DOHH2 (cell line): ENCODE measurements around the gene CLASP2.

Source experiments
- H3F3A ChIP-seq: fragments of 200-600 bp; sonication (generic), shearing (Covaris generic); 2 replicates; pipeline ENCODE4 v1.6.0; 2016; ENCODE audit warnings: antibody characterized with exemption, mild to moderate bottlenecking; ENCODE audit not compliant: control insufficient read depth, insufficient read depth
- H3K27ac ChIP-seq: fragments of 200-600 bp; sonication (generic); 2 replicates; pipeline ENCODE4 v1.5.1; 2014; ENCODE audit warnings: low read depth, mild to moderate bottlenecking, low read length, moderate library complexity
- H3K27me3 ChIP-seq: fragments of 200-600 bp; sonication (generic); 2 replicates; pipeline ENCODE4 v1.6.1; 2014; ENCODE audit warnings: mild to moderate bottlenecking, low read length, mixed read lengths; ENCODE audit not compliant: control insufficient read depth
- H3K36me3 ChIP-seq: fragments of 200-600 bp; sonication (generic); 2 replicates; pipeline ENCODE4 v1.6.1; 2014; ENCODE audit warnings: mild to moderate bottlenecking, low read length, moderate library complexity, mixed read lengths; ENCODE audit not compliant: control insufficient read depth
- H3K4me1 ChIP-seq: fragments of 200-600 bp; sonication (generic); 2 replicates; pipeline ENCODE4 v1.6.1; 2014; ENCODE audit warnings: mild to moderate bottlenecking, low read length, mixed read lengths; ENCODE audit not compliant: control insufficient read depth
- H3K4me2 ChIP-seq: fragments of 200-600 bp; sonication (generic); 2 replicates; pipeline ENCODE4 v1.6.0; 2014; ENCODE audit warnings: mild to moderate bottlenecking, low read length, moderate library complexity
- H3K4me3 ChIP-seq: fragments of 200-600 bp; sonication (generic); 2 replicates; pipeline ENCODE4 v1.5.1; 2014; ENCODE audit warnings: mild to moderate bottlenecking, low read length, mixed read lengths
- H3K79me2 ChIP-seq: fragments of 200-600 bp; sonication (generic); 2 replicates; pipeline ENCODE4 v1.6.1; 2014; ENCODE audit warnings: mild to moderate bottlenecking, low read length, mixed read lengths; ENCODE audit not compliant: control insufficient read depth
- H3K9me2 ChIP-seq: fragments of 200-600 bp; sonication (generic); replicated peaks from 2 replicates; pipeline ENCODE4 v1.6.1; 2014; ENCODE audit warnings: mild to moderate bottlenecking, low read length, mixed read lengths; ENCODE audit not compliant: control insufficient read depth
- H3K9me3 ChIP-seq: fragments of 200-600 bp; sonication (generic); 2 replicates; pipeline ENCODE4 v1.6.1; 2014; ENCODE audit warnings: antibody characterized with exemption, low read length, mixed read lengths; ENCODE audit not compliant: control insufficient read depth, insufficient read depth
- H4K20me1 ChIP-seq: fragments of 200-600 bp; sonication (generic); 2 replicates; pipeline ENCODE4 v1.6.0; 2014; ENCODE audit warnings: low read depth, mild to moderate bottlenecking, antibody characterized with exemption, low read length, moderate library complexity; ENCODE audit not compliant: control insufficient read depth, insufficient read depth
- EZH2phosphoT487 ChIP-seq: fragments of 200-600 bp; sonication (generic); IDR thresholded peaks from 2 replicates; pipeline ENCODE4 v1.6.1; 2017; ENCODE audit warnings: borderline replicate concordance, mild to moderate bottlenecking, antibody characterized with exemption, low read length, moderate library complexity, mixed read lengths
- TF ChIP-seq, protein P1 (sequence below): fragments of 200-600 bp; sonication (generic); IDR thresholded peaks from one replicate; pipeline ENCODE4 v1.5.1; 2014; ENCODE audit warnings: antibody characterized with exemption, mild to moderate bottlenecking, low read depth, low read length; ENCODE audit not compliant: poor library complexity, severe bottlenecking

The CLASP2 gene

DNA sequence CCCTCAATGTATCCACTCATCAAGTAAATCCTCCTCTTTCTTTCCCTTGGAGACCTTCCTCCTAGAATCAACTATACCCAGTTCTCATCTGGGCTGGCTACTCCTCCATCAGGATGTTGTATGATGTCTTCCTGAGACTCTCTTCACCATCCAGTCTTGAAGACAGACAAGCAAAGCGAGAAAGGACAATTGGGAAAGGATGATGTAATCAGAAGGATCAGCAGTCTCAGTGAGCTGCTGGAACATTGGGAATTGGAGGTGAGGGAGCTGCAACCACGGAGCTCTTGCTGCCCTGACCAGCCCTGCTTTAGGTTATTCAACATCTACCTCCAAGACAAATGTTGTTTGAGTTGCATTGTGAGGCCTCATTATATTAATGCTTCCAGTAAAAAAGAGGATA, 229.8 kb downstream of the CLASP2 start:
- TF ChIP-seq, protein P1, sequence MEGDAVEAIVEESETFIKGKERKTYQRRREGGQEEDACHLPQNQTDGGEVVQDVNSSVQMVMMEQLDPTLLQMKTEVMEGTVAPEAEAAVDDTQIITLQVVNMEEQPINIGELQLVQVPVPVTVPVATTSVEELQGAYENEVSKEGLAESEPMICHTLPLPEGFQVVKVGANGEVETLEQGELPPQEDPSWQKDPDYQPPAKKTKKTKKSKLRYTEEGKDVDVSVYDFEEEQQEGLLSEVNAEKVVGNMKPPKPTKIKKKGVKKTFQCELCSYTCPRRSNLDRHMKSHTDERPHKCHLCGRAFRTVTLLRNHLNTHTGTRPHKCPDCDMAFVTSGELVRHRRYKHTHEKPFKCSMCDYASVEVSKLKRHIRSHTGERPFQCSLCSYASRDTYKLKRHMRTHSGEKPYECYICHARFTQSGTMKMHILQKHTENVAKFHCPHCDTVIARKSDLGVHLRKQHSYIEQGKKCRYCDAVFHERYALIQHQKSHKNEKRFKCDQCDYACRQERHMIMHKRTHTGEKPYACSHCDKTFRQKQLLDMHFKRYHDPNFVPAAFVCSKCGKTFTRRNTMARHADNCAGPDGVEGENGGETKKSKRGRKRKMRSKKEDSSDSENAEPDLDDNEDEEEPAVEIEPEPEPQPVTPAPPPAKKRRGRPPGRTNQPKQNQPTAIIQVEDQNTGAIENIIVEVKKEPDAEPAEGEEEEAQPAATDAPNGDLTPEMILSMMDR: no peak
- TF ChIP-seq EZH2phosphoT487: no peak
- Histone ChIP-seq H4K20me1 (no peaks in the 10 kb centered on the region), H3K27ac (no peak overlapping the region), H3K9me2 (no peaks in the 10 kb centered on the region), H3K27me3 (no peaks in the 10 kb centered on the region), H3K4me1 (peaks cover 13% of the 10 kb centered on the region), H3K36me3 (no peaks in the 10 kb centered on the region), H3F3A (no peaks in the 10 kb centered on the region), H3K79me2 (no peaks in the 10 kb centered on the region), H3K4me3 (no peak overlapping the region), H3K4me2 (no peak overlapping the region), H3K9me3 (no peaks in the 10 kb centered on the region)

DNA sequence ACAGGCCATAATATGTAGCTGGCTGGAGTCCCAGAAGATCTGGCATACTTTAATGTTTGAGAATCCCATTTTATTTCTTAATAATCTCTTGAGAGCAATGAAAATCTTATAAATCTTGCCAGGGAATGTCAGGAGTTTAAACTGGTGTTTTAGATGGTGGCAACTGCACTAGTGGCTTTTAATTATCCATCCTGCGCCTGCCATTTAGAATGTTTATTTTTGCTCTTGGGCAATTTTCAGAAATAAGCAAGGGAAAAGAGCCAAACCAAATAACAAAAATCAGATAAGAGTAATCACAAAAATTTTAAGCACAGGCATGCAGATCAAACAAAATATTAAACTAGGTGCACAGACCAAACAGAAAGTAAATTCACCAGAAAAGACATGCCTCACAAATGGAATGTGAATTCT, 235.9 kb downstream of the CLASP2 start:
- Histone ChIP-seq H3K4me3 (no peak overlapping the region), H3K36me3 (no peaks in the 10 kb centered on the region), H3K4me1 (no peaks in the 10 kb centered on the region), H3K4me2 (no peak overlapping the region), H3K27ac (no peak overlapping the region), H4K20me1 (no peaks in the 10 kb centered on the region), H3K79me2 (no peaks in the 10 kb centered on the region), H3K27me3 (no peaks in the 10 kb centered on the region), H3K9me3 (no peaks in the 10 kb centered on the region), H3K9me2 (no peaks in the 10 kb centered on the region), H3F3A (no peaks in the 10 kb centered on the region)
- TF ChIP-seq, protein P1: no peak

DNA sequence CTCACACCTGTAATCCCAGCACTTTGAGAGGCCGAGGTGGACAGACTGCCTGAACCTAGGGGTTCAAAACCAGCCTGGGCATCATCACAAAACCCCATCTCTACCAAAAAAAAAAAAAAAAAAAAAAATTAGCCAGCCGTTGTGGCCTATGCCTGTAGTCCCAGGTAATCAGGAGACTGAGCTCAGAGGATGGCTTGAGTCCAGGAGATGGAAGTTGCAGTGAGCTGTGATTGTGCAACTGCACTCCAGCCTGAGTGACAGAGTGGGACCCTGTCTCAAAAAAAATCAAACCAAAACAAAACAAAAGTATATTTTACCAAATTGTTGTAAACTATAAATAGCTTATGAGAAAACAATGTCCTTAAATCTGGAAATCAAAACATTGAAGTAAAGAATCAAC, 243.2 kb downstream of the CLASP2 start:
- H3K27ac ChIP-seq: no peak overlapping the region
- H3K4me3 ChIP-seq: no peak overlapping the region
- H3K36me3 ChIP-seq: no peaks in the 10 kb centered on the region
- H3K27me3 ChIP-seq: no peaks in the 10 kb centered on the region
- no peaks in the 10 kb centered on the region for H3K79me2 ChIP-seq
- no peaks in the 10 kb centered on the region for H3F3A ChIP-seq
- TF ChIP-seq, protein P1: no peak
- TF ChIP-seq EZH2phosphoT487: no peak
- no peaks in the 10 kb centered on the region for H3K9me3 ChIP-seq
- no peaks in the 10 kb centered on the region for H3K4me1 ChIP-seq
- no peaks in the 10 kb centered on the region for H4K20me1 ChIP-seq
- no peaks in the 10 kb centered on the region for H3K9me2 ChIP-seq
- no peak overlapping the region for H3K4me2 ChIP-seq

DNA sequence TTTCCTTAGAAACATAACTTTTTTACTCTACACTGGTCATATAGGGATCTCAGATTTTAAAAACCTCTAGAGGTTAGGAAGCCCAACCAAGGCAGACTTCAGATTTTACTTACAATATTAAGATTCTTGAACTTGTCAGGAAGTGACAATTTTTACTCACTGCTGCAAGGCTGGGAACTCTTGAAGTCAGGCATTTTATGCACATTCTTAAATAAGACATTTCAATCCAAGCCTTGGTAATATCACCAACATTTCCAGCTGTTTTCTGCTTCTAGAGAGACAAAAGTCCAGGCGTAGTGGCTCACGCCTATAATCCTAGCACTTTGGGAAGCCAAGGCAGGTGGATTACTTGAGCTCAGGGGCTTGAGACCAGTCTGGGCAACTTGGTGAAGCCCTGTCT, 244.2 kb downstream of the CLASP2 start:
- H3K4me2 ChIP-seq: no peak overlapping the region
- no peaks in the 10 kb centered on the region for H3K79me2 ChIP-seq
- no peaks in the 10 kb centered on the region for H3K9me2 ChIP-seq
- no peaks in the 10 kb centered on the region for H3K4me1 ChIP-seq
- no peak for TF ChIP-seq EZH2phosphoT487
- TF ChIP-seq, protein P1: no peak
- no peak overlapping the region for H3K27ac ChIP-seq
- H3K9me3 ChIP-seq: no peaks in the 10 kb centered on the region
- no peak overlapping the region for H3K4me3 ChIP-seq
- H4K20me1 ChIP-seq: no peaks in the 10 kb centered on the region
- no peaks in the 10 kb centered on the region for H3F3A ChIP-seq
- no peaks in the 10 kb centered on the region for H3K36me3 ChIP-seq
- H3K27me3 ChIP-seq: no peaks in the 10 kb centered on the region
